Activated CD8-positive, alpha-beta memory T cell treated with anti-CD3 and anti-CD28 coated beads, Interleukin-2, amount 50 U/mL, for 24 hours (primary cell): ENCODE results near the gene PPP1R12B.
"Not testable (repeated sequence)": the region's sequence is repeated elsewhere in the genome, so short reads cannot be mapped to it uniquely, and the experiment has no call there.

Source experiments
- DNase-seq: peaks from one replicate; pipeline ENCODE4 v3.0.0-alpha.2; 2020; ENCODE audit errors: extremely low read depth

The PPP1R12B gene

DNA sequence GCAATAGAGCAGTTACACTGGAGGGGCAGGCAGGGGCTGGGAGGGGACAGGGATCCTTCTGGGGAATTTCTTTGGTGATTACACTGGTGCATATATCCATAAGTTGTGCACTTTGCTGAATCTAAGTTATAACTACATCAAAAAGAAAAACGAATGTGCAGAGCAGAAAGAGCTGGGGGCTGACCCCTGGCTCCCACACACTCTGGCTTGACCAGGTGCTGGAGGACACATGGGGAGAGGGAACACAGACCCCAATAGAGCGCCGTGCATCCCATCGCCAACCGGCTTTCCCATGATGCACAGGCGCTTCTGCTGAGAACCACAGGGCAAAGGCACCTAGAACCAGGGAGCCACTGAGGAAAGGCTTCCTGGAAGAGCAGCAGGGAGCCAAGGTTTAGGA, 281.6 kb downstream of the PPP1R12B start:
- DNase-seq = not testable (repeated sequence)

GRCh38 chr1:202630541-202630940, 282.0 kb downstream of the PPP1R12B start:
- DNase-seq = no peak

DNA sequence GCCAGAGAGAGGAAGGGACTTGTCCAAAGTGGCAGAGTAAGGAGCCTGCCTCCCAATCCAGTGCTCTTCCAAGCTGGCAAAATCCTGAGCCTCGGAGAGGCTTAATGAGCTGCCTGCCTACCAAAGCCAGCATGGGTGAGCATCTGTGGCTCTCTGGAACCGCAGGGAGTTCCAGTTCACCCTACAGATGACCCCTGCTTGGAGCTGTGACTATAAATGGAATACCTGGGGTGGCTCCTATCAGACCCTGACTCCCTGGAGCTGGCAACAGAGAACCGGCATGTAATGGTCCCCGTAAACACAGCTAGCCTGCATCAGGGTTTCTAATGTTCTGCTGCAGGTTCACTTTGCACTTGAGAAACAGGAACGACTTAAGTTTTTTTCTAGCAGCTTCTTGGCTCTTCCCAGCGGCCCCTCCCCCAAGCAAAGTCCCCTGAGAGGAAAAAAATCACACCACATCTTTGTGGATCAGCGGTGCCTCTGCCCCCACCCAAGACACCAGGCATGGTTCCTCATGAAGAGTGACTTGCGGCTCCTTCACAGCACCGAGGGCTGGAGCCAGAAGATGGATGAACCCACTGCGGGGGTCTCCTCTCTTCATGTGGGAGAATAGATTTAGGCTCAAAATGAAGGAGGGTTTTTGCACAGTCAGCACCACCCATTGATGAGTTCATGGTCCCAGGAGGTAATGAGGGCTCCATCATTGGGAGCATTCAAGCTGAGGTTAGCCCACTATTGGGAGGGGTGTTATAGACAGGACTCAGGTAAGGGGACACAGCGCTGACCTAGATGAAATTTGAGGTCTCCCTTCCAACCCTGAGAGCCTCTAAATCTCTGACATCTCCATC, 282.8 kb downstream of the PPP1R12B start:
- no peak for DNase-seq

DNA sequence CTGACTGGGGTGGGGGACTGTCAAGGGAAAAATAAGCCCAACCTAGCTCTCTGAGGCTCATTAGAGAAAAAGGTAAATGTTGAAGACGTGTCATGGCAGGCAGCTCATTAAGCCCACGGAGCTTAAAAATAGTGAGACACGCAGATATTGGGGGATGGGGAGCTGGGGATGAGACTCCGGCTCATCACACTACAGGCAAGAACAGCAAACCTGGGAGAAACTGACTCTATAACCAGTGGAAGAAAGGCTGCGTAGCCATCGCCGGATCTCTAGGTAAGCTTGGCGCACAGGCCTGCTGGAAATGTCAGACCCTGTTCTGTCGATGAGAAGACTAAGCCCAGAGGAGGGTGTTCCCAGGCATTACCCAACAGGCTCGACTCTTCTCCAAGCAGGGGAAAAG, 283.7 kb downstream of the PPP1R12B start:
- no peak for DNase-seq

DNA sequence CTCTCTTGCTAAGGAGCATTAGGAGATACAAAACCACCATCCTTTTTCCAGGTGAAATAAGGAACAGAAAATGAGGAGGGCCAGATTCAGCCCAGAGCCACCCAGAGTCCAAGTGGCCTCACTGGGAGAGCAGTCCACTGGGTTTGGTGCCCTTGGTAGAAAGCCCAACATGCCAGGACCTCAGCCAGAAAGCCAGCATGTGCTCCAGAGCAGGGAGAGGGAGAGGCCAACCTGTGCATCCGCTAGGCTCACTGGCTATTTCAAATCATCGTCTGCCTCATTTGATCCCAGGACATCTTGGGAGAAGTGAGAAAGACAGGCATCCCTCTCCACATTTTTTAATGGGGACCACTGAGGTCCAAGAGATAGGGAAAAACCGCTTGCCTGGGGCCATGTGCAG, 287.7 kb downstream of the PPP1R12B start:
- not testable (repeated sequence) for DNase-seq

DNA sequence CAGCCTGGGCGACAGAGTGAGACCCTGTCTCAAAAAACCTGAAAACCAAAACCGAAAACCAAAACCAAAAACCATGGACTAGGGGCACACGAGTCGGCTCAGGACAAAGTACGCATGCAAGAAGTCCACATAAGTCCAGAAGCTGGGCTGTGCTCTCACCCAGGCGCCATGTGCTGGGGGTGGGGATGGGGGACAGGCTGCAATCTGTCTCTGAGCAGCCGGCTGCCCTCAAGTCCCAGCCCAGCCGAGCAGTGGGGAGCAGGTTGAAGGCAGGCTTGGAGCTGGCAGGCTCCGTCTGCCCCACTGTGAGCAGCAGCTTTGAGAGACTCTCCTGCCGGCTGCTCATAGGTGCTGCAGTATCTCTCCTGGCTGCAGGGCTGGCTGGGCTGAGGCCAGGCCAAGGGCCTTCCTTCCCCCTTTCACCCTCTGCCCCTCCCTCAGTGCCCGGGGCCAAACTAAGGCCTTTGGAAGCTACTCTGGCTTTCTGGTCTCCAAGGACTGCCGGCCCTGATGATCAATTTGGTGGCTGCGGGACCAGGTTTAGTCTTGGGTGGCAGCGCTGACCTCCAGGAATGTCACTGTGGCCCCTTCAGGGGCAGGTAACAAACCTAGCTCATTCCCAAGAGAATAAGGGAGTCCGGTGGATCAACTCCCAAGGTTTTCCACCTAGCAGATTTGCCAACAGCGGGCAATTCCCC, 289.0 kb downstream of the PPP1R12B start:
- DNase-seq = not testable (repeated sequence)

- DNase-seq = no peak
Observed at GRCh38 chr1:202638019-202638700, 289.7 kb downstream of the PPP1R12B start.

DNA sequence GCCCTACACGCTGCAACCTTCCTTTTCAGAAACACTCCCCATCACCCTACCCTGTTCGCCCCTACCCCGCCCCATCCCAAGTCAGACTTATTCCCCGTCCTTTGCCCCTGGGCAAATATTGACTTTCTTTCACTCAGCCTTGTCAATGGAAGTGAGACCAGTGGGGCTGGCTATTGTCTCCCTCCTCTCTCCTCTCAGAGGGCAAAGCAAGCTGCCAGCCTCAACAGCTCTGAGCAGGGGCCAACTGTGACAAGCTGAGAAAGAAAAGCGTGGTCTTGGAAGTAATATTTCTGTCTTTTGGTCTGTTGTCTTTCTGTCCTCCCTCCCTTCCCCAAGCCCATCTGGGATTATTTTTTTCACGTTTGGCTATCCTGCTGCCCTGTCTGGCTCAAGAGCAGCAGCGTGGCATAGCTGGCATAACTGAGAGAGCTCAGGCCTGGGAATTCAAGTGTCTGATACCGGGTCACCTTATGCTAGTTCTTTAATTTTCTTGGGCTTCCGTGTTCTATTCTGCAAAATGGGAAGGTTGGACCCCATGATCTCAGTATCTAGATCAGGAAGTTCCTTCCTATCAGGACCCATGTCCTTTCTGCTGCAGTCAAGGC, 290.3 kb downstream of the PPP1R12B start:
- DNase-seq = not testable (repeated sequence)

DNA sequence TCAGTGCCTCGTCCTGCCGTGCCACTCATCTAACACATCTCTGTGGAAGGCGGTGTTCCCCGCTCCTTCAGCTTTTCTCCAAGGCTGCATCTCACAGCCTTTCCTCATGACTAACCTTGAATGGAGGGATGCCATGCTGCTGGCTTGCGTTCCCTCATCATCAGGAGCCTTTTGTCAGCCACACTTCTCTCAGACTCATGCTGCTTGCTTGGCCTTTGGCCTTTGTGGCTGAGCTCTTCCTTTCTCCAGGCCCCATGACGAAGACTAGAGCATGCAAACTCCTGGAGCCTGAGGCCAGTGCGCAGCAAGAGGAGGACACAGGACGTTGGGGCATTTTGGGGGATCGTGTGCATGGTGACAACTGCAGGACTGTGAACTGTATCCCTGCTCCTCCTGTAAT, 291.0 kb downstream of the PPP1R12B start:
- DNase-seq = no peak

GRCh38 chr1:202642212-202642611, 293.7 kb downstream of the PPP1R12B start:
- DNase-seq = no peak
